Neutrophil (primary cell): ENCODE results near the gene NOP16.

Source experiments
- H3K27ac ChIP-seq: fragments of 200-600 bp; sonication (generic); 2 replicates; pipeline ENCODE4 v1.5.1; 2016; ENCODE audit warnings: mild to moderate bottlenecking, moderate library complexity
- H3K27me3 ChIP-seq: fragments of 200-600 bp; sonication (generic); 2 replicates; pipeline ENCODE4 v1.6.0; 2016; ENCODE audit warnings: mild to moderate bottlenecking
- H3K36me3 ChIP-seq: fragments of 200-600 bp; sonication (generic); 2 replicates; pipeline ENCODE4 v1.5.1; 2017
- H3K4me1 ChIP-seq, 2 experiments: fragments of 200-600 bp in 1 of 2; sonication (generic) in 1 of 2; 1 replicate in 1 of 2; 2 replicates in 1 of 2; pipeline versions ENCODE4 v1.5.1 to v1.6.1; 2013 to 2016; ENCODE audit warnings: low read depth in 1 of 2, low read length in 1 of 2, mild to moderate bottlenecking in 1 of 2, moderate library complexity in 1 of 2; ENCODE audit not compliant: control insufficient read depth in 1 of 2, insufficient read depth in 1 of 2
- H3K4me3 ChIP-seq, 2 experiments: fragments of 200-600 bp in 1 of 2; sonication (generic) in 1 of 2; 1 replicate in 1 of 2; 2 replicates in 1 of 2; pipeline ENCODE4 v1.5.1; 2013 to 2016; ENCODE audit warnings: low read depth in 1 of 2, low read length in 1 of 2, mild to moderate bottlenecking in 1 of 2, moderate library complexity in 1 of 2
- H3K9me3 ChIP-seq: fragments of 200-600 bp; sonication (generic); 2 replicates; pipeline ENCODE4 v1.5.1; 2016
- CTCF ChIP-seq: fragments of 200-600 bp; sonication (generic); IDR thresholded peaks from 2 replicates; pipeline ENCODE4 v1.5.1; 2016; ENCODE audit warnings: antibody characterized with exemption

NOP16 gene

GRCh38 chr5:176341325-176342157 is 46.9 kb downstream of the NOP16 start:
- Histone ChIP-seq H3K27ac (no peak overlapping the region), H3K4me3 (no peak overlapping the region), H3K9me3 (no peaks in the 10 kb centered on the region), H3K4me1 (no peaks in the 10 kb centered on the region), H3K27me3 (no peaks in the 10 kb centered on the region), H3K36me3 (peaks cover 66% of the 10 kb centered on the region)
- TF ChIP-seq CTCF, result no peak

- Histone ChIP-seq H3K27me3 (no peaks in the 10 kb centered on the region), H3K4me1 (no peaks in the 10 kb centered on the region), H3K36me3 (peaks cover 45% of the 10 kb centered on the region), H3K4me3 (no peak overlapping the region), H3K9me3 (no peaks in the 10 kb centered on the region), H3K27ac (no peak overlapping the region)
- no peak for TF ChIP-seq CTCF
Observed at GRCh38 chr5:176339304-176339703, 49.1 kb downstream of the NOP16 start.

GRCh38 chr5:176337913-176338312 is 50.5 kb downstream of the NOP16 start:
- Histone ChIP-seq H3K27me3 (no peaks in the 10 kb centered on the region), H3K4me1 (no peaks in the 10 kb centered on the region), H3K4me3 (no peak overlapping the region), H3K36me3 (peaks cover 40% of the 10 kb centered on the region), H3K9me3 (no peaks in the 10 kb centered on the region), H3K27ac (no peak overlapping the region)
- TF ChIP-seq CTCF, result no peak

GRCh38 chr5:176334031-176334770 is 54.2 kb downstream of the NOP16 start:
- no peaks in the 10 kb centered on the region for H3K4me1 ChIP-seq
- H3K9me3 ChIP-seq, result no peaks in the 10 kb centered on the region
- TF ChIP-seq CTCF, result no peak
- H3K27me3 ChIP-seq, result no peaks in the 10 kb centered on the region
- no peak overlapping the region for H3K4me3 ChIP-seq
- H3K27ac ChIP-seq, result no peak overlapping the region
- H3K36me3 ChIP-seq, result peaks cover 17% of the 10 kb centered on the region
